DND-41 (cell line): ENCODE data around the gene KSR1.

Experiments
- CTCF ChIP-seq: IDR thresholded peaks from 2 replicates; pipeline ENCODE4 v1.5.1; 2012; ENCODE audit warnings: borderline replicate concordance, low read length, moderate library complexity, mild to moderate bottlenecking; ENCODE audit not compliant: poor library complexity, severe bottlenecking; ENCODE audit errors: extremely low read depth
- EZH2 ChIP-seq: IDR thresholded peaks from 3 replicates; pipeline ENCODE4 v1.6.1; 2012; ENCODE audit warnings: borderline replicate concordance, low read depth, mild to moderate bottlenecking, moderate library complexity, low read length, inconsistent platforms; ENCODE audit not compliant: severe bottlenecking

GRCh38 chr17:27640790-27641189 is 184.5 kb downstream of the KSR1 start:
- no peak for TF ChIP-seq CTCF
- no peak for TF ChIP-seq EZH2
